Measurements from ENCODE around the gene CKAP2L.

The CKAP2L gene

GRCh38 chr2:112767693-112768330 is 3.4 kb upstream of the CKAP2L start:
- Mint-ChIP-seq H3K9me3 (no peaks in the 10 kb centered on the region), H3K4me1 (peaks cover 19% of the 10 kb centered on the region), H3K4me3 (peak overlapping the region; percentile 12 to 25 (median 24)), H3K27me3 (ENCODE audit: low read depth) (peaks cover 7% of the 10 kb centered on the region), H3K36me3 (ENCODE audit: low read depth) (no peaks in the 10 kb centered on the region), H3K27ac (no peak overlapping the region)
- TF ChIP-seq CTCF (IDR thresholded peaks at IDR 0.05; ENCODE audit: unreplicated experiment in 3 of 3) = no peak

DNA sequence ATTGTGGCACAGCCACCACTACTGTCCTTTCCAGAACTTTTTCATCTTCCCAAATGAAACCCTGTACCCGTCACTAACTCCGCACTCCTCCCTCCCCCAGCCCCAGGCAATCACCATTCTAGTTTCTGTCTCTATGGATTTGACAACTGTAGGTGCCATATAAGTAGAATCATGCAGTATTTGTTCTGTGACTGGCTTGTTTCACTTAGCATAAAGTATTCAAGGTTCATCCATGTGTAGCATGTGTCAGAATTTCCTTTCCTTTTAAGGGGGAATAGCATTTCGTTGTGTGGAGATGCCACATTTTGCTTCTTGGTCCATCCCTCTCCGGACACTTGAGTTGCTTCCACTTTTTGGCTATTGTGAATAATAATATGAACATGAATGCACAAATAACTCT is 842 bp upstream of the CKAP2L start:
- Mint-ChIP-seq H3K36me3 (ENCODE audit: low read depth) (peaks cover 17% of the 10 kb centered on the region), H3K4me1 (peaks cover 19% of the 10 kb centered on the region), H3K4me3 (peak overlapping the region; percentile 95 to 97 (median 97)), H3K9me3 (no peaks in the 10 kb centered on the region), H3K27ac (peak overlapping the region in 2 of 3 experiments; percentile 24 to 54), H3K27me3 (ENCODE audit: low read depth) (peaks cover 7% of the 10 kb centered on the region)
- no peak for TF ChIP-seq CTCF (IDR thresholded peaks at IDR 0.05; ENCODE audit: unreplicated experiment in 3 of 3)

- peaks cover 2% of the 10 kb centered on the region for H3K27me3 Mint-ChIP-seq (ENCODE audit: low read depth)
- H3K4me1 Mint-ChIP-seq = peaks cover 19% of the 10 kb centered on the region
- no peak overlapping the region for H3K27ac Mint-ChIP-seq
- no peaks in the 10 kb centered on the region for H3K9me3 Mint-ChIP-seq
- H3K36me3 Mint-ChIP-seq (ENCODE audit: low read depth) = peaks cover 26% of the 10 kb centered on the region
- H3K4me3 Mint-ChIP-seq = peak overlapping the region; percentile 24 to 32 (median 28)
- TF ChIP-seq CTCF (IDR thresholded peaks at IDR 0.05; ENCODE audit: unreplicated experiment in 3 of 3) = no peak
Measured at GRCh38 chr2:112762276-112762675, 2.1 kb downstream of the CKAP2L start.

DNA sequence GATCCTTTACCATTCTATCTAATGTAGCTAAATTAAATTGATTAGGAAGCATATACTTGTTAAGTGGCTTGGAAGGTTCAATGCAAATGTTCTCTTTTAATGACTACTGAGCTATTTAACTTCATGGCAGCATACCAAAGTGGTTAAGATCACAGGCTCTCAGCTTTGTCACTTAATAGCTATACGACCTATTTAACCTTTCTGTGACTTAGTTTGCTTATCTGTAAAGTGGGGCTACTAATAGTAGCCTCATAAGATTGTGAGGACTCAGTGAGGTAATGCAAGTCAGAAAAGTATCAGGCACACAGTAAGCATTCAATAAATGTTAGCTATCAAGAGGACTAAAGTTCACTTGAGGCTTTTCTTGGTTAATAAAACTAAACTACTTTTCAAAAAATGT is 4.3 kb downstream of the CKAP2L start:
- no peak for TF ChIP-seq CTCF (IDR thresholded peaks at IDR 0.05; ENCODE audit: unreplicated experiment in 3 of 3)
- Mint-ChIP-seq H3K9me3 (no peaks in the 10 kb centered on the region), H3K27me3 (ENCODE audit: low read depth) (no peaks in the 10 kb centered on the region), H3K4me3 (no peak overlapping the region), H3K36me3 (ENCODE audit: low read depth) (peaks cover 42% of the 10 kb centered on the region), H3K4me1 (peaks cover 16% of the 10 kb centered on the region), H3K27ac (no peak overlapping the region)

DNA sequence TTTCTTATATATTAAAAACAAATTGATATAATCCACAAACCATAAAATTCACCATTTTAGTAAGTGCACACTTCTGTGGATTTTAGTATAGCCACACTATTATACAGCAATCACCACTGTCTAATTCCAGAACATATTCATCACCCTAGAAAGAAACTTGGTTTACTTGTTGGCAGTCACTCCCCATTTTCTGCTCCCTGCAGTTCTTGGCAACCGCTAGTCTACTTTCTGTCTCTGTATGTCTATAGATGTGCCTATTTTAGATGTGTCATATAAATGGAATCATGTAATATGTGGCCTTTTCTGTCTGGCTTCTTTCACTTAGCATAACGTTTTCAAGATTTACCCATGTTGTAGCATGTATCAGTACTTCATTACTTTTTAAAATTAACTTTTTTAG is 5.7 kb downstream of the CKAP2L start:
- peaks cover 7% of the 10 kb centered on the region for H3K4me1 Mint-ChIP-seq
- peaks cover 57% of the 10 kb centered on the region for H3K36me3 Mint-ChIP-seq (ENCODE audit: low read depth)
- no peak overlapping the region for H3K27ac Mint-ChIP-seq
- H3K9me3 Mint-ChIP-seq = no peaks in the 10 kb centered on the region
- TF ChIP-seq CTCF (IDR thresholded peaks at IDR 0.05; ENCODE audit: unreplicated experiment in 3 of 3) = no peak
- H3K27me3 Mint-ChIP-seq (ENCODE audit: low read depth) = no peaks in the 10 kb centered on the region
- no peak overlapping the region for H3K4me3 Mint-ChIP-seq

- H3K36me3 Mint-ChIP-seq (ENCODE audit: low read depth) = peaks cover 52% of the 10 kb centered on the region
- TF ChIP-seq CTCF (IDR thresholded peaks at IDR 0.05; ENCODE audit: unreplicated experiment in 3 of 3) = no peak
- H3K27me3 Mint-ChIP-seq (ENCODE audit: low read depth) = no peaks in the 10 kb centered on the region
- H3K27ac Mint-ChIP-seq = no peak overlapping the region
- H3K9me3 Mint-ChIP-seq = no peaks in the 10 kb centered on the region
- H3K4me1 Mint-ChIP-seq = no peaks in the 10 kb centered on the region
- H3K4me3 Mint-ChIP-seq = no peak overlapping the region
Measured at GRCh38 chr2:112757265-112757664, 7.1 kb downstream of the CKAP2L start.
